HUES48 (cell line): ENCODE results near the gene ADGRG1.
"Not testable (repeated sequence)": the region's sequence is repeated elsewhere in the genome, so short reads cannot be mapped to it uniquely, and the experiment has no call there.

Experiments
- H3K27ac ChIP-seq: one replicate; pipeline ENCODE4 v1.7.0; 2013; ENCODE audit warnings: low read depth, low read length, inconsistent platforms
- H3K27me3 ChIP-seq: 2 replicates; pipeline ENCODE4 v1.6.1; 2013; ENCODE audit warnings: mild to moderate bottlenecking, low read length; ENCODE audit not compliant: control insufficient read depth, insufficient read depth
- H3K36me3 ChIP-seq: 2 replicates; pipeline ENCODE4 v1.6.1; 2013; ENCODE audit warnings: low read length; ENCODE audit not compliant: control insufficient read depth, insufficient read depth
- H3K4me1 ChIP-seq: 2 replicates; pipeline ENCODE4 v1.6.1; 2013; ENCODE audit warnings: mild to moderate bottlenecking, low read length; ENCODE audit not compliant: control insufficient read depth, insufficient read depth
- H3K4me3 ChIP-seq: 2 replicates; pipeline ENCODE4 v1.5.1; 2013; ENCODE audit warnings: mild to moderate bottlenecking, low read depth, low read length
- H3K9ac ChIP-seq: 2 replicates; pipeline ENCODE4 v1.6.1; 2013; ENCODE audit warnings: mild to moderate bottlenecking, low read depth, low read length, moderate library complexity
- H3K9me3 ChIP-seq: 2 replicates; pipeline ENCODE4 v1.6.1; 2013; ENCODE audit warnings: low read length; ENCODE audit not compliant: control insufficient read depth, insufficient read depth

Gene ADGRG1

GRCh38 chr16:57666353-57667047, 38.1 kb downstream of the ADGRG1 start:
- no peaks in the 10 kb centered on the region for H3K27me3 ChIP-seq
- no peak overlapping the region for H3K27ac ChIP-seq
- H3K36me3 ChIP-seq: no peaks in the 10 kb centered on the region
- no peak overlapping the region for H3K4me3 ChIP-seq
- H3K9me3 ChIP-seq: no peaks in the 10 kb centered on the region
- no peak overlapping the region for H3K9ac ChIP-seq
- no peaks in the 10 kb centered on the region for H3K4me1 ChIP-seq

- Histone ChIP-seq H3K4me1 (no peaks in the 10 kb centered on the region), H3K4me3 (no peak overlapping the region), H3K36me3 (no peaks in the 10 kb centered on the region), H3K9me3 (no peaks in the 10 kb centered on the region), H3K27me3 (no peaks in the 10 kb centered on the region), H3K27ac (no peak overlapping the region), H3K9ac (no peak overlapping the region)
These were observed 38.7 kb downstream of the ADGRG1 start for GRCh38 chr16:57667048-57667525.

- no peaks in the 10 kb centered on the region for H3K36me3 ChIP-seq
- H3K9ac ChIP-seq: no peak overlapping the region
- H3K4me3 ChIP-seq: no peak overlapping the region
- no peaks in the 10 kb centered on the region for H3K4me1 ChIP-seq
- H3K9me3 ChIP-seq: no peaks in the 10 kb centered on the region
- H3K27me3 ChIP-seq: no peaks in the 10 kb centered on the region
- H3K27ac ChIP-seq: no peak overlapping the region
These were observed 39.3 kb downstream of the ADGRG1 start for GRCh38 chr16:57667526-57668262.

GRCh38 chr16:57668263-57668571, 39.8 kb downstream of the ADGRG1 start, which contains the start of gene ADGRG3:
Gene ADGRG3 (plus strand): TSS chr16:57668306. CDS start chr16:57668348, 42 bp downstream.
- no peak within 1 kb of the TSS for H3K4me3 ChIP-seq
- no peaks in the 10 kb centered on the region for H3K36me3 ChIP-seq
- no peaks in the 10 kb centered on the region for H3K4me1 ChIP-seq
- H3K9me3 ChIP-seq: no peaks in the 10 kb centered on the region
- no peaks in the 10 kb centered on the region for H3K27me3 ChIP-seq
- no peak within 1 kb of the TSS for H3K27ac ChIP-seq
- H3K9ac ChIP-seq: no peak within 1 kb of the TSS

GRCh38 chr16:57668630-57669475, 40.4 kb downstream of the ADGRG1 start:
- Histone ChIP-seq H3K4me3 (no peak overlapping the region), H3K9me3 (no peaks in the 10 kb centered on the region), H3K9ac (no peak overlapping the region), H3K36me3 (no peaks in the 10 kb centered on the region), H3K4me1 (no peaks in the 10 kb centered on the region), H3K27ac (no peak overlapping the region), H3K27me3 (no peaks in the 10 kb centered on the region)

- Histone ChIP-seq H3K4me1 (no peaks in the 10 kb centered on the region), H3K36me3 (no peaks in the 10 kb centered on the region), H3K27ac (no peak overlapping the region), H3K4me3 (no peak overlapping the region), H3K9me3 (no peaks in the 10 kb centered on the region), H3K9ac (no peak overlapping the region), H3K27me3 (no peaks in the 10 kb centered on the region)
These were observed 41.2 kb downstream of the ADGRG1 start for GRCh38 chr16:57669476-57670162.

- H3K36me3 ChIP-seq: no peaks in the 10 kb centered on the region
- H3K9ac ChIP-seq: no peak overlapping the region
- no peaks in the 10 kb centered on the region for H3K9me3 ChIP-seq
- no peaks in the 10 kb centered on the region for H3K27me3 ChIP-seq
- H3K4me1 ChIP-seq: no peaks in the 10 kb centered on the region
- H3K4me3 ChIP-seq: no peak overlapping the region
- H3K27ac ChIP-seq: no peak overlapping the region
These were observed 41.8 kb downstream of the ADGRG1 start for GRCh38 chr16:57670196-57670595.

GRCh38 chr16:57671451-57671850, 43.0 kb downstream of the ADGRG1 start:
- H3K9me3 ChIP-seq, H3K4me1 ChIP-seq, H3K27ac ChIP-seq, H3K27me3 ChIP-seq, H3K9ac ChIP-seq, H3K4me3 ChIP-seq, H3K36me3 ChIP-seq: not testable (repeated sequence)

- peaks cover 10% of the 10 kb centered on the region; the same call in 1 of the 2 replicates for H3K4me1 ChIP-seq
- no peak overlapping the region for H3K27ac ChIP-seq
- no peak overlapping the region for H3K9ac ChIP-seq
- H3K9me3 ChIP-seq: no peaks in the 10 kb centered on the region
- H3K27me3 ChIP-seq: no peaks in the 10 kb centered on the region
- no peaks in the 10 kb centered on the region for H3K36me3 ChIP-seq
- no peak overlapping the region for H3K4me3 ChIP-seq
These were observed 44.0 kb downstream of the ADGRG1 start for GRCh38 chr16:57672416-57672815.

- Histone ChIP-seq H3K9ac (no peak overlapping the region), H3K4me1 (peaks cover 10% of the 10 kb centered on the region; the same call in 1 of the 2 replicates), H3K27ac (no peak overlapping the region), H3K36me3 (no peaks in the 10 kb centered on the region), H3K9me3 (no peaks in the 10 kb centered on the region), H3K4me3 (no peak overlapping the region), H3K27me3 (no peaks in the 10 kb centered on the region)
These were observed 44.4 kb downstream of the ADGRG1 start for GRCh38 chr16:57672824-57673223.
